Measurements from ENCODE around the gene EEF2K.
"Not testable (repeated sequence)": the region's sequence is repeated elsewhere in the genome, so short reads cannot be mapped to it uniquely, and the experiment has no call there.

Gene EEF2K

GRCh38 chr16:22296225-22297113, 90.4 kb downstream of the EEF2K start:
- DNase-seq (ENCODE audit: low spot score) = peak; percentile 18

GRCh38 chr16:22297114-22297870, 91.2 kb downstream of the EEF2K start, which contains the start of gene POLR3E:
Gene POLR3E (plus strand): TSS chr16:22297409. CDS start chr16:22302969, 5,560 bp downstream.
- peak; percentile 98 for DNase-seq (ENCODE audit: low spot score)

DNA sequence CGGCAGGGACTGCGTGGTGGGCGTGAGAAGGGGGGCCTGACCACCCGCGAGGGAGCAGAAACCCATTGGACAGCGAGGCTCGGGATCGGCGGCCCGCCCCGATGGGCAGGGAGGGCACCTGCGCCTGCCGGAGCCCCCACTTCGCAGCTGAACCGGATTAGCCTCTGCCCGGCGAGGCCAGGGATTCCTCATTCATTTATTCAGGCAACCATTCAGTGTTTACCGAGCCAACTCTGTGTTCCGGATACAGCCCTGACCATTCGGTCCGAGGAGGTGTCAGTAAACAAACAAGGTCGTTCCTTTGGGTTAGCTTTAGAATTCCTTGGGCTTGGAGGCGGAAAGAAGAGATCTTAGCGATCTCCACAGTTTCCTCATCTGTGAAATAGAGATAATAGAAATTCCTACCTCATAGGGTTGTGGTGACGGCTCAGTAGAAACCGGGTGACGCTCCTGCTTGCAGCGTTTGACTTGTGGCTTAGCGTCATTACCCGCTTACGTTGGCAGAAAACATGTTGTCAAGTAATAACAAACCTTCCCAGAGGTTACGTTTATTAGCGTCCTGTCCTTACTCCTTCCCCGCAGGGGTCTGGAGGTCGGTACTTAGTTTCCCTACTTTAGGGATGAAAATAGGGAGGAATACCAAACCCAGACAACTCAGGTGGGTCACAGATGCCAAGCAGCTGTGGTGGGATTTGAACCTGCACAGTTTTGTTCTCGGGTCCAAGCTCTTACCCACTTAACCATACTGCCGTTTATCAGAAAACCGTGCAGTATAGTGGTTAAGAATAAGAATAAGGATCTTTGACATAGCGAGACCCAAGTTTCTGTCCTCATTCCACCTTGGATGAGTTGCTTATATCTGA, 92.0 kb downstream of the EEF2K start:
- DNase-seq (ENCODE audit: low spot score) = peak; percentile 87

DNA sequence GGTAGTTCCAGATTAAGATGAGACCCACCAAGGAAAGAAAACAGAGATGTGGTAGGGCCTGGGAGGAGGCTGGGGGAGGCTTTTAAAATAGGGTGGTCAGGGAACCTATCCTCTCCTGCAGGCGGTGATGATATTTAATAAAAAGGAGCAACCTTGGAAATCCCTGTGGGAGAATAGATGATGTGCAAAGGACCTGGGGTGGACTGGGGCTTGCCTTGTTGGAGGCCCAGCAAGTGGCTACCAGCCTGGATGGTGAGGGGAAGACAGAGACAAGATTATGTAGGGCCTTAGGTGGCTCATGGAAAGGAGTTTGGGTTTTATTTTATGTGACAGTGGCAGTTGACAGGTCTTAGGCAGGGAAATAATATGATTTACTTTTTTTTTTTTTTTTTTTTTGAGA, 93.0 kb downstream of the EEF2K start:
- DNase-seq (ENCODE audit: low spot score) = no peak

DNA sequence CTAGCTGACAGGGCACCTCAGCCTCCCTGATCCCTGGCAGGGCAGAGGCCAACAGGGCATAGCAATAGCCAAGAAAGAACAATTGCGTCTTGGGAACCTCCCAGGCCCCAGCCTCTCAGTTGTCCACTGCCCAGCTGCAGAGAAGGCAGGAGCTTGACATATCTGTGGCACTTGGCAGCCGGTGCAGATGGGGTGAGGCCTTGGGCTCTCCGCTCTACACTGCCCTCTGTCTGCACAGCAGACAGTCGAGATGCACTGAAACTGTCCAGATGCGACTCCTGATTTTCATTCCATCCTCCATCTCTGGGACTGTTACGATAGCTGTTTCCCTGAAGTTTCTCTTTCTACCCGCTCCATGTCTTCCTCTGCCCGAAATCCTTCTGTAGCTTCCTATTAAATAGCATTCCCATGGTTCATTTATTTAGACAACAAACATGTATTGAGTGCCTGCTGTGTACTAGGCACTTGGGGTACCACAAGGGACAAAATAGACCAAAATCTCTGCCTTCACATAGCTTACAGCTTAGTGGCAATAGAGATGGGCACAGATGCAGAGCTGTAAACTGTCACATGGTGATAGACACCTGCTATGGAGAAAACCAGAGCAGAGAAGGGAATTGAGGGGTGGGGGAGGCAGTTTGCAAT, 94.5 kb downstream of the EEF2K start:
- DNase-seq (ENCODE audit: low spot score) = peak; percentile 89

DNA sequence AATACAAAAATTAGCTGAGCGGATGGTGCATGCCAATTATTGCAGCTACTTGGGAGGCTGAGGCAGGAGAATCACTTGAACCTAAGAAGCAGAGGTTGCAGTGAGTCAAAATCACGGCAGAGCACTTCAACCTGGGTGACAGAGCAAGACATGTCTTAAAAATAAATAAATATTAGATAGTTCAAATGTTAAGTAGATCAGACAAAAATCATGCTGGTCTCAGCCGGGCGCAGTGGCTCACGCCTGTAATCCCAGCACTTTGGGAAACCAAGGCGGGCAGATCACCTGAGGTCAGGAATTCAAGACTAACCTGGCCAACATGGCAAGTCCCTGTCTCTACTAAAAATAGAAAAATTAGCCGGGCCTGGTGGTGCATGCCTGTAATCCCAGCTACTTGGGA, 95.3 kb downstream of the EEF2K start:
- not testable (repeated sequence) for DNase-seq (ENCODE audit: low spot score)

DNA sequence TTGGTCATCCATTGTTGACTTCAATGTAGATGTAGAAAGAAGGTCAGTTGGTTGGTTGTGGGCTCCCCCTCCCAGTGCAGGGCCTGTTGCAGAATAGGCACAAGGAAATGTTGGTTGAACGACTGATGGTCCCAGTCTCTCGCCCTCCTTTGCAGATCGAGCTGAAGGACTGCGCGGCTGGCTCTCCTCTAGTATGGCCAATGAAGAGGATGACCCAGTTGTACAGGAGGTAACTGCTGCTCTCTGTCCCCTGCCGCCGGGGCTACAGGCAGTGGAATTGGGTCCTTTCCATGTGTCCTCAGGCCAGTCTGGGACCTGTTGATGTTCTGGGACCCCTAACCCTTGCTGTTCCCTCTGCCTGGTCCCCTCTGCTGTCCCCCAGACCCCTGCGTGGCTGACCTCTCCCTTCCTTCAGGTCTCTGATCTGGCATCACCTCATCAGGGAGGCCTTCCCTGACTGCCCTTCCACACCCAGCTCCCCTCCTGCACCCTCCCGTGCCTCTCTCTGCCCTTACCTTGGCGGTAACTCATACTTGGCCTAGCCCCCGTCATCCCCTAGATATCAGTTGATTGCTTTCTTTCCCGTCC, 96.8 kb downstream of the EEF2K start:
- no peak for DNase-seq (ENCODE audit: low spot score)

- no peak for DNase-seq (ENCODE audit: low spot score)
Measured at GRCh38 chr16:22304411-22304810, 98.3 kb downstream of the EEF2K start.

GRCh38 chr16:22306788-22307187, 100.7 kb downstream of the EEF2K start:
- DNase-seq (ENCODE audit: low spot score) = no peak

DNA sequence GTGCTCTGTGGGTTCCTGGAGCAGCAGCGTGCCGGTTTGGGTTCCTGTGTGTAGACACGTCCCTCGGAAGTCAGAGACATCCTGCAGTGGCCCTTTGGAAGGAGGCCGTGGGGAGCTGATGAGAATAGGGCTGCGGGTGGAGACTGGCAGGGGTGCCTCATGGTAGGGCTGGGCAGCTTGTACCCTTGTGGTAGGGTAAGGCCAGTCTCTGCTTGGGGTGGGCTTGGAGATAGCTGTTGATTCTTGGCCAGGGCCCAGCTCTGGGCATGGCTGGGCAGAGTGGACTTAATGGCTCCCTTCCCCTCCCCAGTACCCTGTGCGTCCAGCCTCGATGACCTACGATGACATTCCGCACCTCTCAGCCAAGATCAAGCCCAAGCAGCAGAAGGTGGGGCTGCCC, 101.8 kb downstream of the EEF2K start:
- DNase-seq (ENCODE audit: low spot score) = no peak

DNA sequence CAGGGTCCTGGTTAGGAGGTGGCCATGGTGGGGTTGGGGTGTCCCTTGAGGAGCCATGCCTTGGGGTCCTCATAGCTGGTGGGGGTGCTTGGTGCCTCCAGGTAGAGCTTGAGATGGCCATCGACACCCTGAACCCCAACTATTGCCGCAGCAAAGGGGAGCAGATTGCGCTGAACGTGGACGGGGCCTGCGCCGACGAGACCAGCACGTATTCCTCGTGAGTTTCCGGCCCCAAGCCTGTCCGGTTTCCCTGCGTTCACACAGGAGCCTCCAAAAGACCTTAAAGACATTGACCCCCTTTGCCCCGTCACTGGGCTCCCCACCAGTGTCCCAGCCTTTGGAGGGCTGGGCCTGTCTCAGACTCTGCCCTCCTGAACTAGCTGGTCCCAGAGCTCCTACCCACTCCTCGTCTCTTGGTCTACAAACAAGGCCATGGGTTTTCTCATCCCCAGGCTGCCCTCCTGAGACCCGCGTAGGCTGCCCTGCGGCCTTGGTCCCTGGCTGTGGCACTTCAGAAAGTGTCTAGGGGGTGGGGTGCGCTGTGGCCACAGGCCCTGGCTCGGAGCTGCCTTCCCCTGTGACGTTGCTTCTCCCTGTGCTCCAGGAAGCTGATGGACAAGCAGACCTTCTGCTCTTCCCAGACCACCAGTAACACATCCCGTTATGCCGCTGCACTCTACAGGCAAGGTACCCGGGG, 102.9 kb downstream of the EEF2K start:
- DNase-seq (ENCODE audit: low spot score) = no peak

DNA sequence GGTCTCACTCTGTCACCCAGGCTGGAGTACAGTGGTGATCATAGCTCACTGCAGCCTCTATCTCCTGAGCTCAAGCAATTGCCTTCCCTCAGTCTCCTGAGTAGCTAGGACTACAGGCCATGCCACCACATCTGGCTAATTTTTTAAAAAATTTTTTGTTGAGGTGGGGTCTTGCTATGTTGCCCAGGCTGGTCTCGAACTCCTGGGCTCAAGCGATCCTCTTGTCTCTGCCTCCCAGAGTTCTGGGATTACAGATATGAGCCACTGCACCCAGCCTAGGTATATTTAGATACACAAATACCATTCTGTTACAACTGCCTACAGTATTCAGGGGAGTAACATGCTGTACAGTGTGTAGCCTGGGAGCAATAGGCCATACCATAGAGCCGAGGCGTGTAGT, 105.4 kb downstream of the EEF2K start:
- no peak for DNase-seq (ENCODE audit: low spot score)

DNA sequence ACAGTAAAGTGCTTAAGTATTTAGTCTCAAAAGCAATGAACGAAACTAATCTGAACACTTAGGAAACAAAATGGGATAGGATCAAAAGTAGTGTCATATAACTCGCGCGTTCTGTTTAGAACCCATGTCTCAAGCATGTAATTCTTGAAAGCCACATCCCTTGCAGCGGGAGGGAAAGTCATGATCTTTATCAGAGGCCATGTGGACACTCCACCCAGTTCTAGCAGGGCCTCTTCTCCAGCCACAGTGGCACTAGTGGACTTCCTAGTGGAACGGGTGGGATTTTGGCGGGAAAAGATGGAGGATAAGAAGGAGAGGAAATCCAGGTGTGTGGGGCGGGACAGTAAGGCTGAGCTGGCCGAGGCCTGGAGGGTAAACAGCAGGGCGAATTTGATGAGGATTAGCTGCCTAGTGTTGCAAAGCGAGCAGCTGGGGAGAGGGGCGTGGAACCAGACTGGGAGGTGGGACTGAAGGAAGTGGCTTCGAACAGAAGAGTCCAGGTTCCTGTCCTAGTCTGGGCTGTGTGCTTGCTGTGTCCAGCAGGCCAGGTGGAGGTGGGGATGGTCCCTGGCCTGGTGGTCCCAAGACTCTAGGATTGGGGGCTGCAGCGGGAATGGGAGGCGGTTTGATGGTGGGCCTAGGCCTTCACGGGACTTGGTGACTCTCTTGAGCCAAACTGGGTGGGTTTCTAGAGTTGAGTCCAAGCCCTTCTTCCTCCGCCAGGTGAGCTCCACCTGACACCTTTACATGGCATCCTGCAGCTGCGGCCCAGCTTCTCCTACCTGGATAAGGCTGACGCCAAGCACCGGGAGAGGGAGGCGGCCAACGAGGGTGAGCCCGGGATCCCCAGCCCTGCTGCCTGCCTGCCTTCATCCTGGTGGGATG, 107.1 kb downstream of the EEF2K start:
- no peak for DNase-seq (ENCODE audit: low spot score)

DNA sequence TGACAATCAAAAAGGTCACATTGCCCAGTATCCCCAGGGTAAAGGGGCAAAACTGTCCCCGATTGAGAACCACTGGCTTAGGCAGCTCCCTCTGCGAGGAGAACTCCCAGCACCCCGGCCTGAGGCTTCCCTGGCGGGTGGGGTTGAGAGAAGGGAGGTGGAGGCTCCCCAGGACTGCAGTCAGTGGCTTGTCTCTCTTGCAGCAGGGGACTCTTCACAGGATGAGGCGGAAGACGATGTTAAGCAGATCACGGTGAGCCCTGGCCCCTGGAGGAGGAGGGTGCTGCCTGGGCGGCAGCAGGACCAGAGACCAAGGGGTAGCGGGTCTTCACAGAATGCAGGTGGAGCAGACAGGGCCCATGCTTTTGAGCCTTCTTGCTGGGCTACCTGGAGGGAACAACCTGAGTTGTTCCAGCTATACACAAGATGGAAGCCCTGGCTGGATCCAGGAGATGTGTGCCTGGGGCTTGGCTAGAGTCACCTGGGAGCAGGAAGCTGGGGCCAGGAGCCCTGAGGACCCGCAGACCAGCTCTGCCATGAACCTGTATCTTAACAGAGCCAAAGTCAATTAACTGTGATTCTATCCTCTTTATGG, 107.9 kb downstream of the EEF2K start:
- DNase-seq (ENCODE audit: low spot score) = no peak

- no peak for DNase-seq (ENCODE audit: low spot score)
Measured at GRCh38 chr16:22314661-22315626, 108.9 kb downstream of the EEF2K start.

DNA sequence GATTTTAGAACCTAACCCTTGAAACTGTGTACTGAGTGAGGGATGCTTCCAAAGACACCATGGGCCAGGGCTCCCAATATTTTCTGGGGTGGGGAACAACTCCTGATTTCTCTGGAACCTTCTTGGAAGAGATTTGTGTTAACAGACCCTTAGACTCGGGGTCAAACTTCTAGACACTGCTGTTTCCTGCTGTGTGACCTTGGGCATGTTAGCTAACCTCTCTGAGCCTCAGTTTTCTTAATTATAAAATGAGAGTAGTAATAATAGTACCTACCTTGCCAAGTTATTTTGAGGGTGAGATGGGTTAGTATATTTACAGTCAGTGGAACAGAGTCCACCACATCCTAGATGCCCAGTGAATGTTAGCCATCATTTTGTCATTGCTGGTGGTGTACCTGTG, 109.9 kb downstream of the EEF2K start:
- no peak for DNase-seq (ENCODE audit: low spot score)

- DNase-seq (ENCODE audit: low spot score) = no peak
Measured at GRCh38 chr16:22316411-22316811, 110.3 kb downstream of the EEF2K start.

DNA sequence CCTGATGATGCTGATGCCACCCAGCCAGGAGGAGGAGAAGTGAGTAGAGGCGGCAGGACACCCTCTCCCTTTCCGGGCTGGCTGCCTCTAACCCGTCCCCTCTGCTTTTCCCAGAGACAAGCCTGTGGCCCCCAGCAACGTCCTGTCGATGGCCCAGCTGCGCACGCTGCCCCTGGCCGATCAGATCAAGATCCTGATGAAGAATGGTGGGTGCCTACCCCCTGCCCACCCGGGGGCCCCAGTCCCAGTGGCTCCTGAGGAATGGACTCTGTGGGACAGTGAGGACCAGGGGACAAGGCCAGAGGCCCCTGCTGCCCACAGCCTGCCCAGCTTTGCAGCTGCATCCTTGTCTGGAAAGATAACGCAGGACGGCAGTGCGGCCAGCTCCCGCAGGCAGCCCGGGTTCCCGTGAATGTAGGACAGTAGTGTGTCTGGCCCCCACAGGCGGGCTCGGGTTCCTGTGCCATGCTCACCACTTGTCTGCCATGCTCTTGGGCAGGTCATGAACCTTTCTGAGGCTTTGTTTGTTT, 111.0 kb downstream of the EEF2K start:
- no peak for DNase-seq (ENCODE audit: low spot score)

Data from pons (tissue), 1 donor.